HG03135 (cell line): ENCODE data around the gene NRDE2.

Experiments
- ATAC-seq: cut with Tn5 transposase; IDR thresholded peaks from one replicate; pipeline ENCODE4 v1.9.1; 2021; ENCODE audit warnings: mild to moderate bottlenecking, moderate library complexity; ENCODE audit not compliant: unreplicated experiment

Gene NRDE2

GRCh38 chr14:90331497-90332270, at the start of gene NRDE2:
Gene NRDE2, minus strand, starts transcription at chr14:90331941. Its CDS starts 37 bp downstream, at chr14:90331904.
- ATAC-seq: peak; percentile 90

- no peak for ATAC-seq
Measured at GRCh38 chr14:90381011-90381786, 49.5 kb upstream of the NRDE2 start.

GRCh38 chr14:90379106-90379505, 47.4 kb upstream of the NRDE2 start:
- ATAC-seq: no peak

- no peak for ATAC-seq
Measured at GRCh38 chr14:90378249-90378648, 46.5 kb upstream of the NRDE2 start.

GRCh38 chr14:90375934-90376333, 44.2 kb upstream of the NRDE2 start:
- ATAC-seq: no peak

GRCh38 chr14:90374813-90375212, 43.1 kb upstream of the NRDE2 start:
- no peak for ATAC-seq

GRCh38 chr14:90373887-90374286, 42.1 kb upstream of the NRDE2 start:
- no peak for ATAC-seq

- ATAC-seq: no peak
Measured at GRCh38 chr14:90368946-90369721, 37.4 kb upstream of the NRDE2 start.

GRCh38 chr14:90362558-90362896, 30.8 kb upstream of the NRDE2 start:
- no peak for ATAC-seq

GRCh38 chr14:90361865-90362557, 30.3 kb upstream of the NRDE2 start:
- ATAC-seq: no peak

- ATAC-seq: no peak
Measured at GRCh38 chr14:90358359-90358758, 26.6 kb upstream of the NRDE2 start.

- ATAC-seq: no peak
Measured at GRCh38 chr14:90356925-90357324, 25.2 kb upstream of the NRDE2 start.

- no peak for ATAC-seq
Measured at GRCh38 chr14:90355540-90356518, 24.1 kb upstream of the NRDE2 start.

- no peak for ATAC-seq
Measured at GRCh38 chr14:90354551-90355298, 23.0 kb upstream of the NRDE2 start.

GRCh38 chr14:90349739-90350138, 18.0 kb upstream of the NRDE2 start:
- no peak for ATAC-seq

GRCh38 chr14:90348270-90348669, 16.5 kb upstream of the NRDE2 start:
- no peak for ATAC-seq

GRCh38 chr14:90345239-90345557, 13.5 kb upstream of the NRDE2 start:
- ATAC-seq: no peak

- no peak for ATAC-seq
Measured at GRCh38 chr14:90344331-90345238, 12.8 kb upstream of the NRDE2 start.
